Neuronal stem cell (in vitro differentiated cells): ENCODE data around the gene ZNF804B.

ENCODE experiments used
- DNase-seq: peaks from one replicate; pipeline ENCODE4 v3.0.0-alpha.2; 2013; ENCODE audit warnings: low spot score
- H2AFZ ChIP-seq: one replicate; pipeline ENCODE4 v1.6.1; 2013; ENCODE audit warnings: mild to moderate bottlenecking, low read length, inconsistent platforms
- H2AK5ac ChIP-seq: 2 replicates; pipeline ENCODE4 v1.6.1; 2013; ENCODE audit warnings: low read depth, mild to moderate bottlenecking, inconsistent platforms, low read length, moderate library complexity, mixed read lengths
- H2BK120ac ChIP-seq: 2 replicates; pipeline ENCODE4 v1.6.1; 2013; ENCODE audit warnings: low read depth, mild to moderate bottlenecking, inconsistent platforms, low read length, moderate library complexity, mixed read lengths
- H2BK12ac ChIP-seq: one replicate; pipeline ENCODE4 v1.6.1; 2013; ENCODE audit warnings: low read length, inconsistent platforms
- H2BK15ac ChIP-seq: 2 replicates; pipeline ENCODE4 v1.6.1; 2013; ENCODE audit warnings: mild to moderate bottlenecking, low read length, inconsistent platforms, mixed read lengths
- H2BK5ac ChIP-seq: one replicate; pipeline ENCODE4 v1.6.1; 2013; ENCODE audit warnings: inconsistent platforms, mild to moderate bottlenecking, low read length, moderate library complexity
- H3K14ac ChIP-seq: one replicate; pipeline ENCODE4 v1.6.1; 2013; ENCODE audit warnings: low read length, inconsistent platforms
- H3K18ac ChIP-seq: 2 replicates; pipeline ENCODE4 v1.6.1; 2013; ENCODE audit warnings: low read length, inconsistent platforms
- H3K23ac ChIP-seq: 2 replicates; pipeline ENCODE4 v1.6.1; 2013; ENCODE audit warnings: low read depth, mild to moderate bottlenecking, mixed read lengths, low read length, inconsistent platforms; ENCODE audit not compliant: poor library complexity
- H3K27ac ChIP-seq: replicated peaks from 3 replicates; pipeline ENCODE4 v1.5.1; 2013; ENCODE audit warnings: low read length, inconsistent platforms
- H3K27me3 ChIP-seq, 3 experiments: 2 replicates each; pipeline ENCODE4 v1.6.1; 2013; ENCODE audit warnings: low read length in 3 of 3, mild to moderate bottlenecking in 2 of 3, inconsistent platforms in 1 of 3, low read depth in 1 of 3, mixed read lengths in 1 of 3, moderate library complexity in 1 of 3; ENCODE audit not compliant: control insufficient read depth in 3 of 3, insufficient read depth in 3 of 3
- H3K36me3 ChIP-seq, 2 donors: replicated peaks in 1 of 2; 2 replicates each; pipeline ENCODE4 v1.6.1; 2013; ENCODE audit warnings: low read length in 2 of 2; ENCODE audit not compliant: control insufficient read depth in 2 of 2, insufficient read depth in 2 of 2
- H3K4ac ChIP-seq: 2 replicates; pipeline ENCODE4 v1.6.1; 2013; ENCODE audit warnings: inconsistent platforms, mild to moderate bottlenecking, low read length, moderate library complexity
- H3K4me1 ChIP-seq, 2 donors: 1 replicate in 1 of 2; 2 replicates in 1 of 2; pipeline ENCODE4 v1.6.1; 2013; ENCODE audit warnings: low read length in 2 of 2, low read depth in 1 of 2; ENCODE audit not compliant: control insufficient read depth in 2 of 2, insufficient read depth in 1 of 2
- H3K4me2 ChIP-seq: one replicate; pipeline ENCODE4 v1.6.1; 2013; ENCODE audit warnings: mild to moderate bottlenecking, low read length, inconsistent platforms; ENCODE audit not compliant: insufficient read depth, poor library complexity, severe bottlenecking
- H3K4me3 ChIP-seq, 2 donors: 2 replicates each; pipeline ENCODE4 v1.5.1; 2013; ENCODE audit warnings: low read length in 2 of 2, mild to moderate bottlenecking in 2 of 2, inconsistent platforms in 1 of 2, moderate library complexity in 1 of 2
- H3K79me1 ChIP-seq: one replicate; pipeline ENCODE4 v1.6.1; 2013; ENCODE audit warnings: low read depth, mild to moderate bottlenecking, inconsistent platforms, low read length, moderate library complexity
- H3K9ac ChIP-seq: one replicate; pipeline ENCODE4 v1.6.1; 2013; ENCODE audit warnings: mild to moderate bottlenecking, low read depth, low read length, inconsistent platforms; ENCODE audit not compliant: poor library complexity
- H3K9me3 ChIP-seq, 2 donors: replicated peaks in 1 of 2; 2 replicates each; pipeline versions ENCODE3 to v1.6.1; 2013; ENCODE audit warnings: low read length in 2 of 2, mild to moderate bottlenecking in 2 of 2, inconsistent platforms in 1 of 2, low read depth in 1 of 2, mixed read lengths in 1 of 2, moderate library complexity in 1 of 2; ENCODE audit not compliant: control insufficient read depth in 2 of 2, insufficient read depth in 1 of 2
- H4K8ac ChIP-seq: one replicate; pipeline ENCODE4 v1.6.1; 2013; ENCODE audit warnings: low read depth, mild to moderate bottlenecking, inconsistent platforms, low read length, moderate library complexity
- H4K91ac ChIP-seq: one replicate; pipeline ENCODE4 v1.6.1; 2013; ENCODE audit warnings: low read length, low read depth, mild to moderate bottlenecking, inconsistent platforms; ENCODE audit not compliant: poor library complexity
- WGBS, 2 donors: extraction: QIAGEN DNeasy Blood & Tissue Kit; methylation state at CpG; one replicate each; pipeline ENCODE4 v1.1.7; 2013; ENCODE audit warnings: missing lambda C conversion rate in 2 of 2, mixed read lengths in 1 of 2; ENCODE audit not compliant: insufficient read length in 2 of 2, insufficient replicate concordance in 1 of 2; ENCODE audit errors: extremely low coverage in 2 of 2; 5-methylcytosine and 5-hydroxymethylcytosine counted together

ZNF804B gene

GRCh38 chr7:89336121-89336520, 576.6 kb downstream of the ZNF804B start:
- Histone ChIP-seq H3K36me3 (no peaks in the 10 kb centered on the region), H2BK15ac (no peak overlapping the region), H3K14ac (no peak overlapping the region), H3K18ac (no peak overlapping the region), H4K91ac (no peak overlapping the region), H3K27ac (no peak overlapping the region), H2BK12ac (no peak overlapping the region), H3K27me3 (no peaks in the 10 kb centered on the region), H3K23ac (no peak overlapping the region), H2AK5ac (no peak overlapping the region), H3K9ac (no peak overlapping the region), H3K4me2 (no peak overlapping the region), H2BK5ac (no peak overlapping the region), H2AFZ (peak overlapping the region; percentile 29), H3K79me1 (no peaks in the 10 kb centered on the region), H3K9me3 (no peaks in the 10 kb centered on the region), H4K8ac (no peak overlapping the region), H3K4ac (no peak overlapping the region), H3K4me3 (no peak overlapping the region), H2BK120ac (no peak overlapping the region), H3K4me1 (no peaks in the 10 kb centered on the region)
- WGBS, 2 donors, result no CpG with 5 or more reads among the region's 5 CpGs
- DNase-seq, result no peak

- Histone ChIP-seq H3K4me1 (no peaks in the 10 kb centered on the region), H4K91ac (no peak overlapping the region)
- no peak for DNase-seq
Observed at GRCh38 chr7:89339748-89340147, 580.2 kb downstream of the ZNF804B start.

GRCh38 chr7:89357121-89357520, 597.6 kb downstream of the ZNF804B start:
- Histone ChIP-seq H2AFZ (no peak overlapping the region), H3K4me1 (no peaks in the 10 kb centered on the region), H3K36me3 (no peaks in the 10 kb centered on the region), H3K4me3 (no peak overlapping the region), H3K23ac (no peak overlapping the region), H4K8ac (no peak overlapping the region), H2BK120ac (no peak overlapping the region), H3K27ac (no peak overlapping the region), H2BK12ac (no peak overlapping the region), H3K27me3 (no peaks in the 10 kb centered on the region), H3K4me2 (no peak overlapping the region), H2BK5ac (no peak overlapping the region), H3K79me1 (no peaks in the 10 kb centered on the region), H4K91ac (no peak overlapping the region), H2BK15ac (no peak overlapping the region), H3K4ac (no peak overlapping the region), H2AK5ac (no peak overlapping the region), H3K9me3 (no peaks in the 10 kb centered on the region), H3K14ac (no peak overlapping the region), H3K9ac (no peak overlapping the region), H3K18ac (no peak overlapping the region)
- no peak for DNase-seq
- WGBS, 2 donors, result no CpG with 5 or more reads among the region's 1 CpG

More at GRCh38 chr7:89339748-89340147, 580.2 kb downstream of the ZNF804B start:
- WGBS, 2 donors, result no CpG with 5 or more reads among the region's 3 CpGs
- Histone ChIP-seq H2BK5ac (no peak overlapping the region), H2AK5ac (no peak overlapping the region), H3K9ac (no peak overlapping the region), H3K23ac (no peak overlapping the region), H3K27ac (no peak overlapping the region), H3K18ac (no peak overlapping the region), H2BK15ac (no peak overlapping the region), H4K8ac (no peak overlapping the region), H2BK12ac (no peak overlapping the region), H2AFZ (peak overlapping the region; percentile 24), H3K14ac (no peak overlapping the region), H3K4ac (no peak overlapping the region), H3K36me3 (no peaks in the 10 kb centered on the region), H3K79me1 (no peaks in the 10 kb centered on the region), H2BK120ac (no peak overlapping the region), H3K4me3 (no peak overlapping the region), H3K9me3 (no peaks in the 10 kb centered on the region), H3K4me2 (no peak overlapping the region), H3K27me3 (no peaks in the 10 kb centered on the region)

- no peak overlapping the region for H4K91ac ChIP-seq
- H3K4me3 ChIP-seq, result no peak overlapping the region
- no peak overlapping the region for H2AFZ ChIP-seq
- WGBS, 2 donors, result no CpG with 5 or more reads among the region's 3 CpGs
- H2AK5ac ChIP-seq, result no peak overlapping the region
- no peak overlapping the region for H3K4ac ChIP-seq
- H3K4me1 ChIP-seq, result no peaks in the 10 kb centered on the region
- no peaks in the 10 kb centered on the region for H3K36me3 ChIP-seq
- H3K23ac ChIP-seq, result no peak overlapping the region
- H2BK5ac ChIP-seq, result no peak overlapping the region
- no peaks in the 10 kb centered on the region for H3K27me3 ChIP-seq
- H3K9ac ChIP-seq, result no peak overlapping the region
- DNase-seq, result no peak
- H4K8ac ChIP-seq, result no peak overlapping the region
- H2BK12ac ChIP-seq, result no peak overlapping the region
- H3K14ac ChIP-seq, result no peak overlapping the region
- no peak overlapping the region for H3K4me2 ChIP-seq
- no peak overlapping the region for H3K27ac ChIP-seq
- H2BK15ac ChIP-seq, result no peak overlapping the region
- peaks cover 0 to 3% of the 10 kb centered on the region in 2 donors for H3K9me3 ChIP-seq
- no peak overlapping the region for H2BK120ac ChIP-seq
- no peak overlapping the region for H3K18ac ChIP-seq
- H3K79me1 ChIP-seq, result no peaks in the 10 kb centered on the region
Observed at GRCh38 chr7:89377219-89377618, 617.7 kb downstream of the ZNF804B start.
